Measurements from ENCODE around the gene TMEM181. TPM values are rescaled to one million over a fixed set of nuclear protein-coding genes. Genes with fewer than 3 reads are reported as not detected.

TMEM181 gene
- polyA plus RNA-seq, 2 of the 4 experiments (the other 2 are of a cell fraction), result 11.6 to 21.1 TPM

- DNase-seq (ENCODE audit: low read depth in 1 of 2, low spot score in 1 of 2) (no peak), ATAC-seq (no peak), FAIRE-seq (no peak)
- POLR2A ChIA-PET, result no interaction called here
- Histone ChIP-seq H3K4me1 (no peaks in the 10 kb centered on the region), H3K4me3 (no peak overlapping the region), H3K4me2 (no peak overlapping the region), H3K9me3 (no peaks in the 10 kb centered on the region), H3K27ac (no peak overlapping the region)
- CTCF ChIA-PET, result no interaction called here
- 91% methylated on average over 4 of the region's 4 CpGs for WGBS (ENCODE audit: missing lambda C conversion rate)
- TF ChIP-seq FOXS1 (CRISPR knock-in tag; IDR thresholded peaks at IDR 0.05), result no peak
- no peak for TF ChIP-seq ESRRA (IDR thresholded peaks at IDR 0.05; ENCODE audit: borderline replicate concordance, low read length)
- TF ChIP-seq PHF8 (IDR thresholded peaks at IDR 0.05; ENCODE audit: borderline replicate concordance, low read depth), result no peak
Measured at GRCh38 chr6:158575550-158575949, 15.7 kb downstream of the TMEM181 start.

GRCh38 chr6:158584236-158584651 lies 24.4 kb downstream of the TMEM181 start:
- ChIA-PET POLR2A (no interaction called here), CTCF (interaction anchor here (1.1 to 1.7 kb wide), 2 partner anchors 21 to 363 kb away, joined by 4 to 6 read pairs; no protein-coding TSS in a partner anchor)
- ATAC-seq (no peak), DNase-seq (ENCODE audit: low read depth in 1 of 2, low spot score in 1 of 2) (no peak), FAIRE-seq (no peak)
- H3K4me2 ChIP-seq, result no peak overlapping the region
- TF ChIP-seq KDM1A (IDR thresholded peaks at IDR 0.05; ENCODE audit: low read depth) (no peak), MYC (IDR thresholded peaks at IDR 0.05; ENCODE audit: borderline replicate concordance, low read length) (no peak), GATA3 (IDR thresholded peaks at IDR 0.05; ENCODE audit: borderline replicate concordance) (no peak), RCOR1 (IDR thresholded peaks at IDR 0.05; ENCODE audit: low read depth, low read length) (no peak)
- no peaks in the 10 kb centered on the region for H3K4me1 ChIP-seq
- no peak overlapping the region for H3K27ac ChIP-seq
- H3K9me3 ChIP-seq, result 0 out of 3 replicates have a peak, but pooled peaks cover 5% of the 10 kb centered on the region
- 93% methylated on average over 8 of the region's 8 CpGs for WGBS (ENCODE audit: missing lambda C conversion rate)
- H3K4me3 ChIP-seq, result no peak overlapping the region

- ATAC-seq (no peak), FAIRE-seq (no peak), DNase-seq (ENCODE audit: low read depth in 1 of 2, low spot score in 1 of 2) (no peak)
- H3K4me2 ChIP-seq, result no peak overlapping the region
- TF ChIP-seq POLR2A (IDR thresholded peaks at IDR 0.05; ENCODE audit: low read length) (no peak), MAFK (IDR thresholded peaks at IDR 0.05; ENCODE audit: partially characterized antibody) (no peak), MYC (IDR thresholded peaks at IDR 0.05; ENCODE audit: borderline replicate concordance, low read length) (no peak), JUNB (IDR thresholded peaks at IDR 0.05) (no peak), HOXB13 (CRISPR knock-in tag; IDR thresholded peaks at IDR 0.05; ENCODE audit: low read depth) (no peak), RAD21 (conservative IDR thresholded peaks at IDR 0.05 in 1 of 2, IDR thresholded peaks at IDR 0.05 in 1 of 2) (no peak), POLR2AphosphoS2 (conservative IDR thresholded peaks at IDR 0.05; ENCODE audit: low read length) (no peak), RARB (CRISPR knock-in tag; IDR thresholded peaks at IDR 0.05) (no peak), FOSB (CRISPR knock-in tag; IDR thresholded peaks at IDR 0.05) (no peak), GATA3 (IDR thresholded peaks at IDR 0.05; ENCODE audit: borderline replicate concordance) (no peak), FOXS1 (CRISPR knock-in tag; IDR thresholded peaks at IDR 0.05) (no peak), EHMT2 (IDR thresholded peaks at IDR 0.05; ENCODE audit: low read depth) (no peak), CTCF (IDR thresholded peaks at IDR 0.05) (no peak), TP53 (CRISPR knock-in tag; IDR thresholded peaks at IDR 0.05) (no peak), MAZ (IDR thresholded peaks at IDR 0.05; ENCODE audit: borderline replicate concordance, low read depth, low read length) (no peak), RFX5 (IDR thresholded peaks at IDR 0.05) (no peak), CBX2 (IDR thresholded peaks at IDR 0.05; ENCODE audit: borderline replicate concordance, low read depth) (no peak), RNF2 (IDR thresholded peaks at IDR 0.05; ENCODE audit: borderline replicate concordance, low read depth) (no peak), NR3C1 (IDR thresholded peaks at IDR 0.05) (no peak), JUN (IDR thresholded peaks at IDR 0.05) (no peak)
- ChIA-PET CTCF (no interaction called here), POLR2A (no interaction called here)
- H3K4me3 ChIP-seq, result no peak overlapping the region
- H3K4me1 ChIP-seq, result no peaks in the 10 kb centered on the region
- H3K27ac ChIP-seq, result no peak overlapping the region
- 90% methylated on average over 6 of the region's 8 CpGs for WGBS (ENCODE audit: missing lambda C conversion rate)
- H3K9me3 ChIP-seq, result 0 out of 3 replicates have a peak, but pooled peaks cover 5% of the 10 kb centered on the region
Measured at GRCh38 chr6:158586652-158587051, 26.8 kb downstream of the TMEM181 start.
